Progenitor cell of endocrine pancreas (in vitro differentiated cells): ENCODE results near the gene NDUFAF2. TPM values are rescaled to one million over a fixed set of nuclear protein-coding genes. Genes with fewer than 3 reads are reported as not detected.

Source experiments
- DNase-seq: peaks from one replicate; pipeline ENCODE4 v3.0.0; 2021; ENCODE audit warnings: low spot score; ENCODE audit not compliant: unreplicated experiment
- H3K27ac Mint-ChIP-seq: 2 replicates; pipeline ENCODE4 v1.8.0; 2021; ENCODE audit warnings: mild to moderate bottlenecking, moderate library complexity, mixed read lengths
- H3K27me3 Mint-ChIP-seq: 2 replicates; pipeline ENCODE4 v1.8.0; 2021; ENCODE audit warnings: mixed read lengths
- H3K36me3 Mint-ChIP-seq: 2 replicates; pipeline ENCODE4 v1.8.0; 2022; ENCODE audit warnings: mixed read lengths; ENCODE audit not compliant: insufficient read depth
- H3K4me1 Mint-ChIP-seq: 2 replicates; pipeline ENCODE4 v1.8.0; 2021; ENCODE audit warnings: low read depth, mixed read lengths
- H3K4me3 Mint-ChIP-seq: 2 replicates; pipeline ENCODE4 v1.8.0; 2021; ENCODE audit warnings: low read depth, mild to moderate bottlenecking, moderate library complexity, mixed read lengths
- H3K9me3 Mint-ChIP-seq: 2 replicates; pipeline ENCODE4 v1.8.0; 2021; ENCODE audit warnings: low read depth, mixed read lengths
- CTCF ChIP-seq: fragments of 200-600 bp; sonication (generic); IDR thresholded peaks from one replicate; pipeline ENCODE4 v1.5.0; 2021; ENCODE audit warnings: antibody characterized with exemption, mild to moderate bottlenecking; ENCODE audit not compliant: unreplicated experiment
- total RNA-seq: library from RNA; stranded (reverse); gene quantifications from 2 replicates; pipeline ENCODE4 v1.2.1, GENCODE V29; 2021

Gene NDUFAF2
- total RNA-seq, 1 donor from 2014 or later = 21.2 TPM

- Mint-ChIP-seq H3K27ac (no peak overlapping the region), H3K9me3 (no peaks in the 10 kb centered on the region)
Measured at GRCh38 chr5:61171479-61171878, 226.5 kb downstream of the NDUFAF2 start.

GRCh38 chr5:61176631-61177030 is 231.6 kb downstream of the NDUFAF2 start:
- TF ChIP-seq CTCF = no peak
- no peak overlapping the region for H3K27ac Mint-ChIP-seq
- no peak for DNase-seq
- H3K9me3 Mint-ChIP-seq = no peaks in the 10 kb centered on the region
- no peaks in the 10 kb centered on the region for H3K4me1 Mint-ChIP-seq
- no peak overlapping the region for H3K4me3 Mint-ChIP-seq
- no peaks in the 10 kb centered on the region for H3K27me3 Mint-ChIP-seq
- no peaks in the 10 kb centered on the region for H3K36me3 Mint-ChIP-seq

More at GRCh38 chr5:61171479-61171878, 226.5 kb downstream of the NDUFAF2 start:
- H3K4me1 Mint-ChIP-seq = peaks cover 6% of the 10 kb centered on the region
- DNase-seq = no peak
- H3K36me3 Mint-ChIP-seq = no peaks in the 10 kb centered on the region
- no peaks in the 10 kb centered on the region for H3K27me3 Mint-ChIP-seq
- H3K4me3 Mint-ChIP-seq = no peak overlapping the region
- TF ChIP-seq CTCF = no peak

- TF ChIP-seq CTCF = no peak
- Mint-ChIP-seq H3K27me3 (no peaks in the 10 kb centered on the region), H3K36me3 (no peaks in the 10 kb centered on the region)
Measured at GRCh38 chr5:61177070-61177469, 232.1 kb downstream of the NDUFAF2 start.

GRCh38 chr5:61177716-61178115 is 232.7 kb downstream of the NDUFAF2 start:
- Mint-ChIP-seq H3K27me3 (no peaks in the 10 kb centered on the region), H3K4me1 (no peaks in the 10 kb centered on the region), H3K27ac (no peak overlapping the region), H3K4me3 (no peak overlapping the region), H3K9me3 (no peaks in the 10 kb centered on the region), H3K36me3 (no peaks in the 10 kb centered on the region)
- no peak for TF ChIP-seq CTCF
- DNase-seq = no peak

More at GRCh38 chr5:61177070-61177469, 232.1 kb downstream of the NDUFAF2 start:
- Mint-ChIP-seq H3K9me3 (no peaks in the 10 kb centered on the region), H3K27ac (no peak overlapping the region), H3K4me3 (no peak overlapping the region), H3K4me1 (no peaks in the 10 kb centered on the region)
- DNase-seq = no peak

GRCh38 chr5:61178702-61179101 is 233.7 kb downstream of the NDUFAF2 start:
- no peaks in the 10 kb centered on the region for H3K4me1 Mint-ChIP-seq
- no peaks in the 10 kb centered on the region for H3K36me3 Mint-ChIP-seq
- TF ChIP-seq CTCF = no peak
- no peaks in the 10 kb centered on the region for H3K9me3 Mint-ChIP-seq
- no peak overlapping the region for H3K27ac Mint-ChIP-seq
- no peaks in the 10 kb centered on the region for H3K27me3 Mint-ChIP-seq
- H3K4me3 Mint-ChIP-seq = no peak overlapping the region
- no peak for DNase-seq
